Left ventricle myocardium inferior (tissue), 1 donor: ENCODE results near the gene LIPC. TPM values are rescaled to one million over a fixed set of nuclear protein-coding genes. Genes with fewer than 3 reads are reported as not detected.

Experiments used
- DNase-seq: peaks from one replicate; pipeline ENCODE4 v3.0.0-alpha.2; 2020
- H3K27ac ChIP-seq: fragments of 200-600 bp; replicated peaks from 2 replicates; pipeline ENCODE4 v1.8.0; 2021
- H3K27me3 ChIP-seq: fragments of 200-600 bp; 2 replicates; pipeline ENCODE4 v1.8.0; 2021; ENCODE audit warnings: low read depth
- H3K36me3 ChIP-seq: fragments of 200-600 bp; 2 replicates; pipeline ENCODE4 v1.8.0; 2021
- H3K4me1 ChIP-seq: fragments of 200-600 bp; 2 replicates; pipeline ENCODE4 v1.8.0; 2021
- H3K4me3 ChIP-seq: fragments of 200-600 bp; 2 replicates; pipeline ENCODE4 v1.8.0; 2021; ENCODE audit warnings: mild to moderate bottlenecking, moderate library complexity
- H3K9me3 ChIP-seq: fragments of 200-600 bp; replicated peaks from 2 replicates; pipeline ENCODE4 v1.8.0; 2021
- intact Hi-C: fragments of 100-400 bp; cut with micrococcal nuclease; formaldehyde crosslinking; loops from one replicate; pipeline ENCODE4 v1.11.0; 2022
- total RNA-seq: library from RNA; stranded (reverse); fragmentation: NEBNext Ultra II Directional; extraction: Animal tissue kit (Norgen Biotek cat#: 25700); gene quantifications from one replicate; pipeline ENCODE4 v1.2.1, GENCODE V29; 2021
- TF ChIP-seq, protein P1 (sequence below): fragments of 200-600 bp; IDR thresholded peaks from 2 replicates; pipeline ENCODE4 v1.8.0; 2021; ENCODE audit warnings: antibody characterized with exemption, mild to moderate bottlenecking, borderline replicate concordance
- donor health status: DM: no; HTN: yes; CAD: no; lungs with severe emphysema.

LIPC gene
- total RNA-seq, 1 donor from 2014 or later = 1.5 TPM

DNA sequence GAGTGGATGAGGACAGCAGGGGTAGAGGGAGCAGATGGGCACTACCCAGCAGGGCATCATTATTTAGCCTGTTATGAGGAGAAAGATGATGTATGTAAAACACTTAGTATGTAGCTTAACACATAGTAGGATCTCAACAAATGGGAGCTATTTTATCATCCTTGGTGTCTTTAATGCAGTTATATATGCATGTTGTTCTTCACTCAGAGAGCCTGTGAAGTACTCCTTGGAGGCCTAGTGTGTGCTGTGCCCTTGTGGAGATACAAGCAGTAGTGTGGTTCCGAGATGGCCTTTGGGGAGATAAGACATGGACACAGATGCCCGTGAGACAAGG, 124.2 kb downstream of the LIPC start:
- Histone ChIP-seq H3K27ac (no peak overlapping the region), H3K4me1 (peaks cover 9% of the 10 kb centered on the region), H3K9me3 (no peaks in the 10 kb centered on the region), H3K4me3 (no peak overlapping the region), H3K36me3 (no peaks in the 10 kb centered on the region), H3K27me3 (no peaks in the 10 kb centered on the region)
- no peak for DNase-seq
- TF ChIP-seq, protein P1, sequence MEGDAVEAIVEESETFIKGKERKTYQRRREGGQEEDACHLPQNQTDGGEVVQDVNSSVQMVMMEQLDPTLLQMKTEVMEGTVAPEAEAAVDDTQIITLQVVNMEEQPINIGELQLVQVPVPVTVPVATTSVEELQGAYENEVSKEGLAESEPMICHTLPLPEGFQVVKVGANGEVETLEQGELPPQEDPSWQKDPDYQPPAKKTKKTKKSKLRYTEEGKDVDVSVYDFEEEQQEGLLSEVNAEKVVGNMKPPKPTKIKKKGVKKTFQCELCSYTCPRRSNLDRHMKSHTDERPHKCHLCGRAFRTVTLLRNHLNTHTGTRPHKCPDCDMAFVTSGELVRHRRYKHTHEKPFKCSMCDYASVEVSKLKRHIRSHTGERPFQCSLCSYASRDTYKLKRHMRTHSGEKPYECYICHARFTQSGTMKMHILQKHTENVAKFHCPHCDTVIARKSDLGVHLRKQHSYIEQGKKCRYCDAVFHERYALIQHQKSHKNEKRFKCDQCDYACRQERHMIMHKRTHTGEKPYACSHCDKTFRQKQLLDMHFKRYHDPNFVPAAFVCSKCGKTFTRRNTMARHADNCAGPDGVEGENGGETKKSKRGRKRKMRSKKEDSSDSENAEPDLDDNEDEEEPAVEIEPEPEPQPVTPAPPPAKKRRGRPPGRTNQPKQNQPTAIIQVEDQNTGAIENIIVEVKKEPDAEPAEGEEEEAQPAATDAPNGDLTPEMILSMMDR = no peak
- intact Hi-C loops = no loop called here

DNA sequence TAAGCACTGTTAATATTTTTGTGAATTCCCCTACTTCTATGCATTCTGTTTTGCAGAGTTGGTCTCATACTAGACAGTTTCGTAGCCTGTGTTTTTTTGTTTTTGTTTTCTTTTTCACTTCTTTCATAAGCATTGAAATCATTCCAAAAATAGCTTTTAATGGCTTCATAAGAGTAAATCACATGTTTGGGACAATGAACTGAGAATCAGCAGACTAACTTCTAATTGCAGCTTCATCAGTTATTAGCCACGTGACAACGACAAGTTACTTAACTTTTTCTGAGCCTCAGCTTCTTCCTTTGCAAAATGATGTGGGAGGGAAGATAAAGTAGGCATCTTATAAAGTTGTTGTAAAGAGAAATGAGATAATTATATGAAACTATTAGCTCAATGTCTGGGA, 124.8 kb downstream of the LIPC start:
- Histone ChIP-seq H3K27me3 (no peaks in the 10 kb centered on the region), H3K4me1 (peaks cover 9% of the 10 kb centered on the region), H3K9me3 (no peaks in the 10 kb centered on the region), H3K4me3 (no peak overlapping the region), H3K36me3 (no peaks in the 10 kb centered on the region), H3K27ac (no peak overlapping the region)
- no peak for DNase-seq
- TF ChIP-seq, protein P1 = no peak
- intact Hi-C loops = no loop called here

DNA sequence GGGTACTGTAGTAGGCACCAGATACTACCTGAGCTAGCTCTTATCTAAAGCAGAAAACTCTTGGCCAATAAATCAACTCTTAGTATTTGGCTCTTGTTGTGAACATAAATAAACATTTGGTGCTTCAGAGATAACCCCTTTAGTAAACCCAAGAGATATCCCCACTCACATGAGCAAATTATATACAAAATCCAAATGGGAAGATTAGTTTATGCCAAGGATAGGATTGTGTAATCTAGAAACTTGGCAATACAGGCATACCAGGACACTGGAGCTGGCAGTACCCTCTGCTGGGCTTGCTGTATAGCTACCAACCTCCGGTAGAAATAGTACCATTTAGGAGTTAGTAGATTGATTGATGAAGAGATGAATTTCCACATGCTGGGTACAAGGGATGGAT, 127.0 kb downstream of the LIPC start:
- Histone ChIP-seq H3K36me3 (no peaks in the 10 kb centered on the region), H3K27ac (no peak overlapping the region), H3K4me3 (no peak overlapping the region), H3K4me1 (no peaks in the 10 kb centered on the region), H3K27me3 (no peaks in the 10 kb centered on the region), H3K9me3 (no peaks in the 10 kb centered on the region)
- intact Hi-C loops = no loop called here
- TF ChIP-seq, protein P1 = no peak
- no peak for DNase-seq

DNA sequence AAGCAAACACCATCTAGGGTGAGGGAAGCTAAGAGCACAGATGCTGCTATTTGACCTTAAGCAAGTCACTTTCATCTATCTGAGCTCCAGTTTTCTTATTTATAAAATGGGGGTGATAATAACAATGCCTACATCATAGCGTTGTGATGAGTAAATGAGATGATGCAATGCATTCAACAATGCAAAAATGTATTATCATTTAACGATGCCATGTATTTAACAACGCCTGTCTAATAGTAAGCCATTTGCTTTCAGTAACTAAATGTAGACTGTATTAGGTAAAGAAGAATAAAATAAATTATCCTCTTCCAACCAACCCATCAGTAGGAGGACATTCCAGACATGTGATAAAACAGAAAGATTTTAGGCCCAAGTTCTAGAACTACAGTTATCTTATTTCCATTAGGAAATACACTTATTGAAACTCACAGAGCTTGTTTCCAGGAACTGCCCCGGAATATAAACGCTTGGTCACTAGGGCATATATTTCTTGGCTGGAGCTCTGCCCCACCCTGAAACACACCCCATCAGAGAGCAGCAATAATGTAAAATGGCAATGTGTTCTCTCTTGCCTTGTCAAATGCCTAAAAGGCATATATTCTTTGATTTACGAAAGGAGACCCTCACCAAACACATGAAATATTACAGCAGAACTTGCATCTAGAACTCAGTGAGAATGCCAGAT, 128.3 kb downstream of the LIPC start:
- no peak overlapping the region for H3K4me3 ChIP-seq
- TF ChIP-seq, protein P1 = no peak
- intact Hi-C loops = no loop called here
- H3K27me3 ChIP-seq = no peaks in the 10 kb centered on the region
- H3K9me3 ChIP-seq = no peaks in the 10 kb centered on the region
- DNase-seq = no peak
- H3K27ac ChIP-seq = no peak overlapping the region
- H3K36me3 ChIP-seq = no peaks in the 10 kb centered on the region
- no peaks in the 10 kb centered on the region for H3K4me1 ChIP-seq

DNA sequence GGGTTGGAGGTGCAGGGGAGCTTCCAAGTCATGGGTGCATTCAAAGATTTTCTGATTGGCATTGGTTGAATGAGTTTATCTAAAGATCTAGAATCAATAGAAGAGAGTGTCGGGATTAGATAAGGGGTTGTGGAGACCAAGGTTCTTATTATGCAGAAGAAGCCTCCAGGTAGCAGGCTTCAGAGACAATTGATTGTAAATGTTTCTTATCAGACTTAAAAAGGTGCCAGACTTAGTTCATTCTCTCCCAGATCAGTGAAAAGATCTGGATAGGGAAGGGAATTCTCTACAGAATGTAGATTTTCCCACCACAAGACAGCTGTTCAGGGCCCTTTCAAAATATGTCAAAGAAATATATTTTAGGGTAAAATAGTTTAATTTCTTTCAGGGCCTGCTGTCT, 129.5 kb downstream of the LIPC start:
- no peaks in the 10 kb centered on the region for H3K4me1 ChIP-seq
- H3K36me3 ChIP-seq = no peaks in the 10 kb centered on the region
- TF ChIP-seq, protein P1 = no peak
- intact Hi-C loops = no loop called here
- no peak overlapping the region for H3K27ac ChIP-seq
- DNase-seq = no peak
- H3K9me3 ChIP-seq = no peaks in the 10 kb centered on the region
- H3K27me3 ChIP-seq = no peaks in the 10 kb centered on the region
- H3K4me3 ChIP-seq = no peak overlapping the region

DNA sequence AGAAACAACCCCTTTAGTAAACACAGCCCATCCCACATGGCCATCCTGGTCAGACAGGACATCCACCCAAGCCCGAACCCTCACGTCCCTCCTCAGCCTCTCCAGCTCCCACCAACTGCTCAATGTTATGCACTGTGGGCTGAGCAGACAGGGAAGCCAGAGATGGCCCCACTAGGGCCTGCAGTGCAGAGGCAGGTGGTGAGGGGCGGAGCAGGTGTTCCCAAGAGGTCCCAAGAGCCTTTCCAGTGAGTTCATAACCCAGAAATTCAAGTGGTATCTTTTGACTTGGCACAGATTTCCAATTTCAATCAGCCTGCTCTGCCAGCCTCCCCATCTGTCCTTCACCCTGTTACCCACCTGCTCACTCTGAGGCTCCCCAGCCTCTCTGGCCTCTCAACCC, 130.3 kb downstream of the LIPC start:
- no peaks in the 10 kb centered on the region for H3K27me3 ChIP-seq
- H3K9me3 ChIP-seq = no peaks in the 10 kb centered on the region
- H3K36me3 ChIP-seq = no peaks in the 10 kb centered on the region
- no peaks in the 10 kb centered on the region for H3K4me1 ChIP-seq
- no peak overlapping the region for H3K27ac ChIP-seq
- TF ChIP-seq, protein P1 = no peak
- no peak for DNase-seq
- no peak overlapping the region for H3K4me3 ChIP-seq
- intact Hi-C loops = no loop called here
